Heart left ventricle (tissue), 13 donors: ENCODE data around the gene CD69.

Experiments
- POLR2A ChIP-seq, 2 donors: fragments of 450-650 bp; IDR thresholded peaks; one replicate each; pipeline ENCODE4 v1.6.1; 2017; ENCODE audit warnings: antibody characterized with exemption in 2 of 2, mild to moderate bottlenecking in 2 of 2, moderate library complexity in 2 of 2
- TF ChIP-seq, protein P1 (sequence below), 12 donors: fragments of 200-600 bp; sonication (generic) in 4 of 12; IDR thresholded peaks; one replicate each; pipeline versions ENCODE4 v1.5.0 to v1.8.0; 2018 to 2022; ENCODE audit warnings: antibody characterized with exemption in 12 of 12, mild to moderate bottlenecking in 5 of 12
- donor health status: ischemic (EF 13 %, LVEDD 7.1; RV severe dilation, severe dysfunction).
- donor health status: DM: no; HTN: yes; CAD: no.
- donor health status: DM: no; HTN: no; CAD: no.
- donor health status: ischemic (EF 25% LVEDD 6.9; RV normal size, moderate dysfunction).
- donor health status: ischemic (EF 25% LVEDD 5.7; RV mildly dilated, moderate dysfunction).
- donor health status: ischemic (EF 35%, LVEDD 5.7; RV mildly dilated, moderate dysfunction).
- donor health status: nonischemic (EF 11% LVEDD 7.7; RV severe dilation, severe dysfunction).
- donor health status: DM: yes; HTN: yes; CAD: no.
- donor health status: PGD.
- donor health status: ischemic (EF 29% LVEDD 5.4; RV normal size, mild dysfunction).
- donor health status: nonischemic (EF 23%, LVEDD 6.1; RV moderate dilation, normal function).

- TF ChIP-seq, protein P1, sequence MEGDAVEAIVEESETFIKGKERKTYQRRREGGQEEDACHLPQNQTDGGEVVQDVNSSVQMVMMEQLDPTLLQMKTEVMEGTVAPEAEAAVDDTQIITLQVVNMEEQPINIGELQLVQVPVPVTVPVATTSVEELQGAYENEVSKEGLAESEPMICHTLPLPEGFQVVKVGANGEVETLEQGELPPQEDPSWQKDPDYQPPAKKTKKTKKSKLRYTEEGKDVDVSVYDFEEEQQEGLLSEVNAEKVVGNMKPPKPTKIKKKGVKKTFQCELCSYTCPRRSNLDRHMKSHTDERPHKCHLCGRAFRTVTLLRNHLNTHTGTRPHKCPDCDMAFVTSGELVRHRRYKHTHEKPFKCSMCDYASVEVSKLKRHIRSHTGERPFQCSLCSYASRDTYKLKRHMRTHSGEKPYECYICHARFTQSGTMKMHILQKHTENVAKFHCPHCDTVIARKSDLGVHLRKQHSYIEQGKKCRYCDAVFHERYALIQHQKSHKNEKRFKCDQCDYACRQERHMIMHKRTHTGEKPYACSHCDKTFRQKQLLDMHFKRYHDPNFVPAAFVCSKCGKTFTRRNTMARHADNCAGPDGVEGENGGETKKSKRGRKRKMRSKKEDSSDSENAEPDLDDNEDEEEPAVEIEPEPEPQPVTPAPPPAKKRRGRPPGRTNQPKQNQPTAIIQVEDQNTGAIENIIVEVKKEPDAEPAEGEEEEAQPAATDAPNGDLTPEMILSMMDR (IDR thresholded peaks at IDR 0.05) = no peak
- no peak for TF ChIP-seq POLR2A (IDR thresholded peaks at IDR 0.05)
These were observed 15.5 kb downstream of the CD69 start for GRCh38 chr12:9745199-9745598.
